HG03103 (cell line): ENCODE data around the gene CD44.

Experiments used
- ATAC-seq: cut with Tn5 transposase; IDR thresholded peaks from one replicate; pipeline ENCODE4 v1.9.1; 2021; ENCODE audit warnings: low read depth; ENCODE audit not compliant: unreplicated experiment

Gene CD44

GRCh38 chr11:35155677-35156076 lies 16.7 kb downstream of the CD44 start:
- no peak for ATAC-seq

GRCh38 chr11:35157814-35158700 lies 19.1 kb downstream of the CD44 start:
- ATAC-seq, result no peak

- ATAC-seq, result no peak
These were observed 19.9 kb downstream of the CD44 start for GRCh38 chr11:35158701-35159510.

GRCh38 chr11:35160246-35160824 lies 21.4 kb downstream of the CD44 start:
- no peak for ATAC-seq

GRCh38 chr11:35160902-35161597 lies 22.1 kb downstream of the CD44 start:
- no peak for ATAC-seq

- ATAC-seq, result no peak
These were observed 23.8 kb downstream of the CD44 start for GRCh38 chr11:35162745-35163144.

- ATAC-seq, result no peak
These were observed 24.2 kb downstream of the CD44 start for GRCh38 chr11:35163209-35163608.

GRCh38 chr11:35163702-35164496 lies 24.9 kb downstream of the CD44 start:
- no peak for ATAC-seq

GRCh38 chr11:35165030-35165422 lies 26.1 kb downstream of the CD44 start:
- no peak for ATAC-seq

- peak; percentile 79 for ATAC-seq
These were observed 26.7 kb downstream of the CD44 start for GRCh38 chr11:35165423-35166368.

GRCh38 chr11:35166369-35167360 lies 27.7 kb downstream of the CD44 start:
- no peak for ATAC-seq

- ATAC-seq, result no peak
These were observed 28.5 kb downstream of the CD44 start for GRCh38 chr11:35167426-35167954.

GRCh38 chr11:35168671-35169070 lies 29.7 kb downstream of the CD44 start:
- ATAC-seq, result no peak

GRCh38 chr11:35169112-35169511 lies 30.1 kb downstream of the CD44 start:
- ATAC-seq, result no peak

GRCh38 chr11:35169754-35170153 lies 30.8 kb downstream of the CD44 start:
- ATAC-seq, result no peak

GRCh38 chr11:35170503-35170902 lies 31.5 kb downstream of the CD44 start:
- ATAC-seq, result no peak

GRCh38 chr11:35171226-35171625 lies 32.3 kb downstream of the CD44 start:
- ATAC-seq, result no peak
